Stimulated activated CD8-positive, alpha-beta memory T cell treated with anti-CD3 and anti-CD28 coated beads, Interleukin-2, amount 100 ng/mL, for 48 hours (primary cell): ENCODE measurements around the gene TUBA8.
"Not testable (repeated sequence)": the region's sequence is repeated elsewhere in the genome, so short reads cannot be mapped to it uniquely, and the experiment has no call there.

ENCODE experiments used
- DNase-seq, 2 donors: peaks; one replicate each; pipeline ENCODE4 v3.0.0-alpha.2; 2020; ENCODE audit warnings: low read depth in 2 of 2

Gene TUBA8

DNA sequence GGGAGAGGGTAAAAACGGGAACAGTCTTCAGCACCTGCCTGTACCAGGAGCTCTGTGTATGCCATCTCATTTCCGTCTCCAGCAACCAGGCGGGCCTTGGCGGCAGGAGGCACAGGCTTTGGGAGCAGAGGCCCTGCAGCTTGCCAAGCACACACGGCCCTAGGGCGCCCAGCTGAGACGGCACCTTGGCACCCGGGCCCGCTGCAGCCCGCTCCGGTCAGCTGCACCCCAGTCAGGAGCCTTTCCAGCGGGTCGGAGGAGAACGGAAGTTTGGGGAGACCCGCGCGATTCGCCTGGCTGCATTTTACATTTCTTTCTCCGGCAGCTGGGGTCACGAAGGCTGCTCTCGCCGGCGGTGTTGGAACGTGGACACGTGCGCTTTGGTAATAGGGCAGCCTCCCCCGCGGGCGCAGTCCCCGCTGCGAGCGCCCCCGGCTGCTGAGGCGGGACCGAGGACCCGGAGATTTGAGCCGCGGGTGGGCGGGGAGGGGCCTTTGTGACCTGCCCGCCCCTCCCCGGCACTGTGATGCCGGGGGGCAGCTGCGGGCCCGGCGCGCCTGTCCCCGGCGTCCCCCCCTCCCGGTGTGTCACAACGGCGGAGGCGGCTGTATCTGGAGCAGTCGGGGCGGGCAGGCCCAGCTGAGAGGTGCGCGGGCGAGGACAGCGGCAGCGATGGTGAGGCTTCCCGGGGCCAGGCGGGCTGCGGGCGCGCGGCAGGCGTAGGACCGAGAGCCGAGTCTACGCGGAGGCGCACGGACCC, at the start of gene TUBA8:
TUBA8 (plus strand) TSS at position 616 of the 760 bp plus-strand sequence; CDS start at position 673, 57 bp downstream.
- no peak for DNase-seq

DNA sequence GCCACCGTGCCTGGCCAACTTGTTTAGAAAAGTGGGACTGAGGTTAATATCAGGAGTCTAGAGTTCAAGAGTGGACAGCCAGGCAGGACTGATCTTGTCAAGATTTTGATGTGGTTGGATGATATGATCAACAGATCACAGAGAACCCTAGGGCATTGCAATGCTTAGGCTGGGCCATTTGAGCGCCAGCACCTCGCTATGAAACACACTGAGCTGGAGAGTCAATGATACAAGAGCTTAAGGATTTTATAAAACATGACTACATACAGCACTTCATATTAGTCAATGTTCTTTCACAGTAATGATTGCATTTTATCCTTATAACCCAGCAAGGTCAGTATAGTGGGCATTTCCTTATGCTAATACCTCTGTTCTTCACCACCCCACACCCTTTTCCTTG, 48.2 kb upstream of the TUBA8 start:
- no peak for DNase-seq

DNA sequence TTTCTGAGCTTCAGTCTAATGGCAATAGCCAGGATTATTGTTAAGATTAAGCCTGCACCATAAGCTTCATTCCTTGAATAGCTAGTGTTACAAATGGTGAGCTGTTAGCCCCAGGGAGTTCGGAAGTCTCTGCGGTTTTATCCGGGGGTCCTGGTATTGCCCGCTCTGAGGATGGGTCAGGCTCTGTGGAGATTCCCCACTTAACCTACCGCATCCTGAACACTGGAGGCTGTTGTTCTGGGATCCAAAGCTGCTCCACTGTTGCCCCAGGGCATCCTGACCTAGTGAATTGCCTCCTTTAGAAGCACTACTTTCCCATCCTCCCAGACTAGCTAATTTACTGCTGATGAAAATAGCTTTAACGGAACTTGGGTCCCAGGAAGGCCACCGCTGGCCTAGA, 47.3 kb upstream of the TUBA8 start:
- no peak for DNase-seq

DNA sequence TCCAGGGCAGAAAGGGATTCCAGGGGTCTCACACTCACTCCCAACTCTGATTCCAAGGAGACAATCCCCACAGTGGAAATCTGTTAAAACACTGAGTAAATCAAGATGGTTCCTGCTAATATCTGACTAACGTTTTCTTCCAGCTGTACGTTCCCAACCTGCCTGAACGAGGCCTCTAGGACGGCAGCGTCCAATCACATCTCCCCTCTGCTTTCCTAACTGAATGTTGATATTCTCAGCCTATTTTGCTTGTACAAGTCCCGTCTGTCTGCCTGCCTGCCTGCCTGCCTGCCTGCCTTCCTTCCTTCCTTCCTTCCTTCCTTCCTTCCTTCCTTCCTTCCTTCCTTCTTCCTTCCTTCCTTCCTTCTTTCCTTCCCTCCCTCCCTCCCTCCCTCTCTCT, 46.9 kb upstream of the TUBA8 start:
- not testable (repeated sequence) for DNase-seq

DNA sequence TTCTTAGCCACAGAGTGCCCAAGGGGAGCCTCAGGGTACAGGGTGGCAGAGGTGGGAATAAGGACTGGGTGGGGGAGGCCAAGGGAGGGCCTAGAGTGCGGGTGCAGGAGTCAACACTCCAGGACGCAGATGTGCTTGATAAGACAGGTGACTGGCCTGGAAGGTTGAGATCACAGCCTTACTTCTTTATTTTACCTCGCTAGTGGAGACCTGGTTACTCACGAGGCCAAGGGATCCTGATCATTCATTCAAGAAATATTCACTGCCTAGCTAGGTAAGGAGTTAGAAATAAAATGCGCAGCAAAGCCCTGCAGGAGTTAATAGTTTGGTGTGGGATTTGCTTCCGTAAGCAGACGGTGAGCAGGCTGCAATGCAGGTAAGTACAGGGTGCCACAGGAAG, 46.0 kb upstream of the TUBA8 start:
- no peak for DNase-seq

DNA sequence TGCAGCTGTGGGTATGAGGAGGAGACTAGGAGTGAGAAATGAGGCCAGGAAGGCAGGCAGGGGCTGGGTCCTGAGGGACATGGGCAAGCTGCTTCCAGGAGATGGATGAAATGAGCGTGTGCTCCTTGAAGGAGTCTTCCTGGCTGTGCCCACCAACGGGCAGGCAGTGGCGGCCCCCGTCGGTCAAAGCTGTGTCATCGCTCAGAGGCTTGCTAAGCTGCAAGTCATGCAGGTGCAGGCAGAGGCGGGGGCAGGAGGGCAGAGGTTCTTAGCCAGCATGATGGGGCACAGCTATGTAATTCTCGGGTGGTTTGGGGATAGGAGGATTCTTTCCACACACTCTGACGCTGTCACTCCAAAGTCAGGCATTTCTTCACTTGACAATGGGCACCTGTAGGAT, 45.4 kb upstream of the TUBA8 start:
- no peak for DNase-seq

DNA sequence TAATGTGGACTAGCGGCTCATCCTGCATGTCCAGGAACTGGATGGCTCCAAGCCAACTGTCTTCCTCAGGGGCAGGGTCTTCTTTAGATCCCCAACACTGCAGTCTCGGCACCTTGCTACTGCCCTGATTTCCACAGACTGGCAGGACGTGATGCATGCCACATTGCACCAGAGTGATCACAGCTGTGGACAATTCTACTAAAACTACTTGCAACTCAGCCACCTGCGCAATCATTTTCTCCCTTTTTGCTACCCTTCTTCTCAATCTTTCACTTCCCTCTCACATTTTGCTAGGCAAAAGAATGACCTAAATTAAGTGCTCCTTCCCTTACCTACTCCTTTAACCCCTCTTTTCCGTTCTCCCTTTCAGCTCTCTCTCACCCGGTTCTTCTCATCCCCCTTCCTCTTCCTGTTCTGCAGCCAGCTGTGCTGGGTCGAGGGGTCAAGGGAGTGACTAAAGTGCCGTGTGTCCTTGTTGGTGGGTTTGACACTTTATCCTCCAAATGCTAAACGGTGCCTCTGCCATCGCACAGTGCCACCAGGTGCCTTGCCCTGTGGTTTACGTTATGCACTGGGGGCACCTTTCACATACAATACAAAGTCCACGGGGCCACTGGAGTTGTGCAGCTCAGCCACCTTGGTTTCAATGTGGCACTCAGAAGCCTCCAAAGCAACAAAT, 44.3 kb upstream of the TUBA8 start:
- DNase-seq = no peak

DNA sequence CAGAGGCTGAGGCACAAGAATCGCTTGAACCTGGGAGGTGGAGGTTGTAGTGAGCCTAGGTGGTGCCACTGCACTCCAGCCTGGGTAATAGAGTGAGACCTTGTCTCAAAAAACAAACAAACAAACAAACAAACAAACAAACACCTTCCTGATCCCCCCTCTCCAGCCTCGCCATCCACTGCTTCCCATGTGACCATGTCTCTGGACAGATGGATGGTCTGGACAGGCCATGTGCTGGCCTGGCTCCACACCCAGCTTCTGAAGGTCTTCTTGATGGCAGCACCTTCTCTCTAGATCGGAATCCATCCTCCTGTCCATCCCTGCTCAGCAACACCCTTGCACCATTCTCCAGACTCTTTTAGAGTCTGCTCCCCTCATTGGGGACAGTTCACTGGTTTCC, 43.5 kb upstream of the TUBA8 start:
- DNase-seq = no peak

DNA sequence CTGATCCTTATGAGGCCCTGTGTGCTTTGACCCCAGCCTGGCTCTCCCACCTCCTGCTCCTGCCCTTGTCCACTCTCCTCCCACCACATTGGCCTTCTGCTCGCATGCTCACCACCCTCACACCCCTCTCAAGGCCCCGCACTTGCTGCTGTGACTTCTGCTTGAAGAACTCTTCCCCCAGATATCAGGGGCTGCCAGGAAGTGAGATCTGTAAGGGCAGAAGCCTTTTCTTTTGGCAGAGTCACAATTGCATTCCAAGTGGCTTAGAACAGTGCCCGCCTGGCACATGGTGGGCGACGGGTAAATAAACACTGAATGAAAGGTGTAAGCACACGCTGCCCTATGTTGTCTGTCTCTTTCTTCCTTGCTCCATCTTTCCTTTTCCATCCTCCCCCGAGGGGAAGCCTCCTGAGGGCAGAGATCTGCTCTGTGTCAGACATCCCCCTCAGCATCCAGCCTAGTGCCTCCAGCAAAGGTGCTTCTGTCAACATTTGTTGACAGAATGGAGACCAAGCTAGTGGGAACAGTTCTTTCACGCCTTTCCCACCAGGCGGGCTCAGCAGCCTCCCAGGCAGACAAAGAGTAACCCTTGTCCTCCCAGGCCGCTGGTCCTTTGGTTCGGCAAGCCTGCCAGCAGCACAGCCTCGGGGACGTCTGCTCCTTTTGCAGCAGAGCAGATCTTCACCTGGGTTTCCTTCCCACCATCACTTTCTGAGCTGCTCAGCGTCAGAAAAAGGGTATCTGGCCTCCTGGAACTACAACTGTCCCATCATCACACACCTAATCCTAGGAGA, 42.9 kb upstream of the TUBA8 start:
- DNase-seq = no peak

DNA sequence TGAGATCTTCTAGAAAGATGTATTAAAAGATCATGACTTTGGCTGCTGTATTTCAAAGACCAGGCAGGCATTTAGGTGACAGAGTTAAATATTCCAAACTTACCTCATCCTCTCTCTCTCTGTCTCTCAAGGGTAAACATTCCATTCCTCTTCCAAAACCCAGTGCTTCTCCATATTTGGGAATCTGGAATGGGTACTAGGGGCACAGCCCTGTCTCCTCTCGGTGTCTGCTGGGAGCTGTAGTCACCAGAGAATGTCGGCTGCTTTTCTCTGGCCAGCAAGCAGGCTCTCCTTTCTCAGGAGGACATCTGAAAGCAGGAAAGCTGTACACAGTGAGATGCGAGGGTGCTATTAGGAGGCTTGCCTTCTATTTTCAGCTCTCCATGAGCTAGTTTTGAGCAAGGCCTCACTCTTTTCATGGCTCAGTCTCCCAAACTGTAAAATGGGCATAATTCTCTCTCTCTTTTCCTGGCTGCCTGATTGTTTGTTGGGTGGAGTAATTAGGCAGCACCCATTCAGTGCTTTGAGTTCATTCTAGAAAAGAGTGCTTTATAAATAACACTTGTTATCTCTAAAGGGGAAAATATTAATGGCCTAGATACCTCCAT, 42.1 kb upstream of the TUBA8 start:
- DNase-seq = no peak

DNA sequence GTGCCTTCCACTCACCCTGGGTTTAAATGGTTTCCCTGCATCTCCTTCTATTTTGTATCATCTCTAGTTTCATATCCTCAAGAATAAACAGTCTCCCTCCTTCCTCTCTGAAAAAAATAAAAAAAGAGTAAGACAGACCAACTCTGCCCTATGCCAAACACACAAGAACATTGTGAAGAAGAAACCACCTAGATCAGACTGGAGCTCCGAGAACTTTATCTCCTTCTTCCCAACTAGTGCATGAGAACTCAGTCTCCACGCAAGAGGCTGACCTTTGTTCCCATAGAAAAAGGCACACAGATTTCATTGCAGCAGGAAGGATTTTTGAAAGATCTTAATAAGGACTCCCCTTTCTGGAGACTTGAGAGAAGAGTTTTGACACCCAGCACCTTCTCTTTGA, 41.6 kb upstream of the TUBA8 start:
- no peak for DNase-seq

DNA sequence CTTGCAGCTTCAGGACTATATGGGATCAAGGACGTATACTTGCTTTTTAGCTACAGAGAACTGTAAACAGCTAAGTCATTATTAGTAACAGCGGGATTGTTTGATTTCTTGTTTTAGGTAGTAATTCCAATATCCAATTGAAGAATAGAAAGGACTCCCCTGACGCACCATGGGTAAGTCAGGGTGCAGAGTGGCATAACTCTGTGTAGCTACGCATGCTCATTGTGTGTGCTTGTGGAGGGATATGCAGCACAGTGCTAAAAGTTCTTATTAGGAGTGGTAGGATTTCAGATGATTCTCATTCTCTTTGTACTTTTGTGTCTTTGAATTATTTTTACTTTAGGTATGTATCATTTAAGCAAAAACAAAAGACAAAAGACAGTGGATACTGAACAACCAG, 40.6 kb upstream of the TUBA8 start:
- DNase-seq = no peak

DNA sequence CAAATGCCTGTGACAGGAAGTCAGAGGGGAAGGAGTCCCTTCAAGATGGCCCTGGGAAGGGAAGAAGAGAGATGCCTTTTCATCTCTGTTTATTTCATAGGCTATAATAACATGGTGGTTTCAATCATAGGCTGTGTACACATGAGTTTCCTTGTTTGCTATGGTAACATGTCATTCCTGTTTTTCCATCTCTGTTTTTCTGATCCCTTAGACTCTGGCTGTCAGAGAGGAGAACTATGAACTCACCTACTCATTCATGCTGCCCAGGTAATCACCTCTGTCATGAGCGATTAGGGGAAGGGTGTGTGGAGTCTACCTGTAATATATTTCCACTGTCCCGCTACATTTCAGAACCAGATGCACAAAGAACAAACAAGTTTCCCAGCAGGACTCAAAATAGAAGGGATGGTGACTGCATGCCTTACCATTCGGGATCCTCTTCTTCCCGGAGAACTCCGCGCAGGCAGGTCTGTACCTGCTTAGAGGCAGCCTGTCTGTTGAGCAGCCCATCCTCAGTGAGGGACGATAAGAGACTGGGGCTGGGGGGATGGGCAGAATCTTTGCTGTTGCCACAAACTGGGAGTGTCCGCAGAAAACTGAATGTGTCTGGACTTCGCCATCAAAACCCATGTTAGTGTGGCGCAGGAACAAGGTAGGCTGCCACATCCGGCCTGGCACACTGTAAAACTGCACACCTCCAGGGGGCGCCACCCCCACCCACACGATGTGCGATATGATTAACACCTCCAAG, 39.9 kb upstream of the TUBA8 start:
- DNase-seq = no peak

DNA sequence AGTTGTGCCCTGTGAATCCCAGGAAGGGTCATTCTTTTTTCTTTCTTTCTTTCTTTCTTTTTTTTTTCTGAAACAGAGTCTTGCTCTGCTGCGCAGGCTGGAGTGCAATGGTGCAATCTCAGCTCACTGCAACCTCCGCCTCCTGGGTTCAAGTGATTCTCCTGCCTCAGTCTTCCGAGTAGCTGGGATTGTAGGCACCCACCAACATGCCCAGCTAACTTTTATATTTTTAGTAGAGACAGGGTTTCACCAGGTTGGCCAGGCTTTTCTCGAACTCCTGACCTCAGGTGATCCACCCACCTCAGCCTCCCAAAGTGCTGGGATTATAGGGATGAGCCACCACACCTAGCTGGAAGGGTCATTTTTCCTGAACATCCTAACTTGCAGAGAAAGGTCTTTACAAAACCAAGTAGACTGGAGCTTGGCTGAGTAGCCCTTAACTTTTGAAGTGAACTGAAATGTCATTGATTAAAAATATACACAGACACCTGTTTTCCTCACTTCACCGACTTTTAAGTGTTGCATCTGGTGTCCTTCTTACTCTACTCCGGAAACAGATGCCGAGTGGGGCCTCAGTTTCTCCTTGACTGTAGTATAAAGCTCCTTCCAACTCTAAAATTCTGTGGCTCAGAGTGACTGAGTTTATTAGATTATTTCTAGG, 39.2 kb upstream of the TUBA8 start:
- DNase-seq = not testable (repeated sequence)

DNA sequence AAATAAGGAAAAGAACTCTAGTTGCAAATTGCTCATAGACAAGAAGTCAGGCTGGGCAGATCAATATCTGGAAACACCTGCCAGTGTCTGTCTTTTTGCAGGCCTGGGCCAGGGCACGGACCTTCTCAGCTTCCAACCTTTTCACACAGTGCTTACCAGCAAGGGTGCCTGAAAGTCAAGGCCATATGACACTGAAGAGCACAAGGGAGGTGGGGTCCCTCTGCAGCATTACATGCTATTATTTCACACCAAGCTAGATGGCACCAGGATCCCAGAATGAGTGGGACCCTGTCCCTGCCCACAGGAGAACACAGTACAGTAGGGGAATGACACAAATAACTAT, 38.7 kb upstream of the TUBA8 start:
- no peak for DNase-seq

DNA sequence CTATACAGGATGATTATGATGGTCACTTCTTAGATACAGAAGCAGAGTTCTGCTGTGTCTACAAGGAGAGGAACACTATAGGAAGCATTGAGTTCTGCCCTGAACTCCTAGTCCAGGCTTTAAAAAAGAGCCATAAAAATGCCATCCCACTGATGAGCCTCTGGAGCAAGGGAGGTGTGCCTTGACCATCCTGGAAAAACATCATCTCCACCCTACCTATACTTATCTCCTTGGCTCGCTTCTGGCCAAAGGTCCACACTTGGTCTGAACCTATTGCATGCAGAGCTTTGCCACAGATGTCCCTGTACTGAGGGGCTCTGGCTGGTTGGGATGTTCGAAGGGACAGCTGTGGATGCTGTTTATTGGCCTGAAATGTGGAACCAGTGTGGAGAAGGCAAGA, 37.1 kb upstream of the TUBA8 start:
- no peak for DNase-seq

DNA sequence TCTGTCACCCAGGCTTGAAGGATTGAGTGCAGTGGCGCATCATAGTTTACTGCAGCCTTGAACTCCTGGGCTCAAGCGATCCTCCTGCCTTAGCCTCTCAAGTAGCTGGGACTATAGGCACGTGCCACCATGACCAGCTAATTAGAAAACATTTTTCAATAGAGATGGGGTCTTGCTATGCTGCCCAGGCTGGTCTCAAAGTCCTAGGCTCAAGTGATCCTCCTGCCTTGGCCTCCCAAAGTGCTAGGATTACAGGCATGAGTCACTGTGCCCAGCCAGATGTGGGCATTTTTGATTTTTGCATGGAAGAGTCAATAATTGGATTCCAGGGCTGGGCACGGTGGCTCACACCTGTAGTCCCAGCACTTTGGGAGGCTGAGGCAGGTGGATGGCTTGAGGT, 36.7 kb upstream of the TUBA8 start:
- DNase-seq = not testable (repeated sequence)

DNA sequence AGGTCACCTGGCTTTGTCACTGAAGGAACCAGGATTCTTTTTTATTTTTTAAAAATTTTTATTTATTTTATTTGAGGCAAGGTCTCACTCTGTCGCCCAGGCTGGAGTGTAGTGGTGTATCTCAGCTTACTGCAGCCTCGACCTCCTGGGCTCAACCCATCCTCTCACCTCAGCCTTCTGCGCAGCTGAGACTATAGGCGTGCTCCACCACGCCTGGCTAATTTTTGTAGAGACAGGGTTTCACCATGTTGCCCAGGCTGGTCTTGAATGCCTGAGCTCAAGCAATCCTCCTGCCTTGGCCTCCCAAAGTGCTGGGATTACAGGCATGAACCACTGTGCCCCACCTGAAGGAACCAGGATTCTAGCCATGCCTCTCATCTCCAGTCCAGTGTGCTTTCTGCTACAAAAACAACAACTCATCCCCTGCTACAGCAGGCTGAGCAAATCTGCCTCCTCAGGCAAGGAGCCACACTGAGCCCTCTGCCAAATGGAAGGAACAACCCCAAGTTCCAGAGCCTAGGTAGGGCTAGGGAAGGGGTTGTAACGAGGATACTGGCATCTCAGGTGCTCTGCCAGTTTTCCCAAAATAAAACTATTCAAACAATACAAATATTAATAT, 35.4 kb upstream of the TUBA8 start:
- DNase-seq = no peak

DNA sequence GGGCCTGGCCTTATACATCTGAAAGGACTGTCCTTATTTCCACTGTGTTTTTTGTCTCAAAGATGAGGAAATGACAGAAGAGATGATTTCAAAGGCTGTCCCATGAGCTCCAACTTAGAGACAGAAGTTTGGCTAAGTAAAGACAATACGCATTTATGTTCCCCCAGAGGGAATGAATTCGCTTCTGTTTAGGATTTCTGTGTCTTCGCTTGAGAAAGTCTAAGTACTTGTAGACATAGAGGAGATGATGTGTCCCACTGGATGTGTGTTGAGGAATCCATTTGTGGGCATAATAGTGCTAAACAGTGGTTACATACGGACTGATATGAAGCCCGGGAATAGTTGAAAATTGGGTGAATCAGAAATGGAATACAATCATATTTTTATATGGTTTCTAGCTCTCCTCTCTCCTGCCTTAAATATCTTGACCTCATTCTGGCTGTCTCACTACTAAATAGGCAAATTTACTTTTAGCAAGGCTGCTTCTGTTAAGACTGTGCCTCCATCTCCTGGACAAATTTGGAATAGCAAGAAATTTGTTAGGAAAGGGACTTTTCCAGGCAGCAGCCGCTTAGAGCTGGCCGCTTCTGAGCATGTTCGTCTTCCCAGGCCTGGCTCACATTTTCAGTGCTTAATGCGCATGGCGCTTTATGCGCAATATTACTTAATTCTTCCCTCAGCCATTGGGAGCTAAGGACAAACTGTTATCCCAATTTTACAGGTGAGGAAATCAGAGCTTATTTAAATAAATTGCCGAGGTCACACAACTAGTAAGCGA, 34.7 kb upstream of the TUBA8 start:
- no peak for DNase-seq

DNA sequence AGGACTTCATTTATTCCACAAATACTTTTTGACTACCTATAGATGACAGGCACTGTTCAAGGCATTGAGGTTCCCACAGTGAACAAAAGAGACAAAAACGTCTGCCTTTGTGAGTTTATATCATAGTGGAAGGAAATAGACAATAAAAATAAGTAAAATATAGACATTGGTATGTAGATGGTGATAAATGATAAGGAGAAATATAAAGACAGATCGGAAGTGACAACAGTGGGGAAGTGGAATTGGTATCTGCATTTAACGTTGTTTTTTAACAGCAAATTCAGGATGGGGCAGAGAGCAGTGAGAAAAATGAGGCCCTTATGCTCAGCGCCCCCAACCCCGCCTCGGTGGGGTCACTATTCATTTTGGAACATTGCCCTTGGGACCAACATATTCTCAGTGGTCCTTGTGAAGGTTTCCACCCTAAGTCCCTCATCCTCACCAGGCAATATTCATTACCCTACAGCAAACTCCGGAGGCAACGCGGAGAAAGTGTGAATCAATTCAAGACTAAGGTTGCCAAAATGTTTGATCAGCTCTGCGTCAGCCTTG, 33.4 kb upstream of the TUBA8 start:
- DNase-seq = no peak
